ENCODE measurements around the gene PRKCH.
"Not testable (repeated sequence)": the region's sequence is repeated elsewhere in the genome, so short reads cannot be mapped to it uniquely, and the experiment has no call there.

PRKCH gene

DNA sequence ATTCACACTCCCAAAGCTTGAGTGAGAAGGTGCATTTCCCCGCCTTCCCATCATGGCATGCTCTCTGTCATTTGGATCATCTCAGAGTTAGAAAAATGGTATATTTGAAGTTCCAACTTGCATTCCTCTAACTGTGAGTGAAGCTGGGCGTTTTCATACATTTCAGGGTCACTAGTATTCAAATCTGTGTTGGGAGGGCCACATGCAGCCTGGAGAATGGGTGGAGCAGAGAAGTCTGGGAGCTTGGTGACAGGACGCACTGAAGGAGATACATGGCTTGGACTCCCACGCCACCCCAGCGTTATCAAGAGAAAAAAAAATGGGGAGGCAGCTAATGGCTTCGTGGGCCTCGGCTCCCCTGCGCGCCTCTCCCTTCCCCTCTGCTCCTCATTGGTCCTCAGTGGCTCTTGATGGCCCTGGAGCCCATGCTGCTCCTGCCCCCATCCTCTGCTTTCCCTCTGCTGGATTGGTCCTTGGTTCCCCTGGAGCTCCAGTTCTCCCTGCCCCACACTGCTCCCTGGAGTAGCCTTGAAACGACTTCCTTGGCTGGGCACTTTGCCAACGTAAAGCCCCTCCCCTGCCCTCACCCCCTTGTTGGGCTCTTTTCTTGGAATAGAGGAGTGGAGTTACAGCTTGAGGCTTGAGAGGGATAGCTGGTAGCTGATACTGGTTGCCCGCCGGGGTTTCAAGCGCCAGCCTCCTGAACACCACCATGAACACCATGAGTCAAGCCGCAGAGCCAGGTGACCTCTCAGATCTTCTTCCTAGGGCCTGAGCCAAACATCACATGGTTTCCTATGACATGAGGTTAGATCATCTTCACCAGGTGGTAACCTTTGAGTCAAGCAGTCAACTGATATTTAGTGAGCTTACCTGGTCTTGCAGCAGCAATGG lies 139.6 kb downstream of the PRKCH start:
- FAIRE-seq = no peak

DNA sequence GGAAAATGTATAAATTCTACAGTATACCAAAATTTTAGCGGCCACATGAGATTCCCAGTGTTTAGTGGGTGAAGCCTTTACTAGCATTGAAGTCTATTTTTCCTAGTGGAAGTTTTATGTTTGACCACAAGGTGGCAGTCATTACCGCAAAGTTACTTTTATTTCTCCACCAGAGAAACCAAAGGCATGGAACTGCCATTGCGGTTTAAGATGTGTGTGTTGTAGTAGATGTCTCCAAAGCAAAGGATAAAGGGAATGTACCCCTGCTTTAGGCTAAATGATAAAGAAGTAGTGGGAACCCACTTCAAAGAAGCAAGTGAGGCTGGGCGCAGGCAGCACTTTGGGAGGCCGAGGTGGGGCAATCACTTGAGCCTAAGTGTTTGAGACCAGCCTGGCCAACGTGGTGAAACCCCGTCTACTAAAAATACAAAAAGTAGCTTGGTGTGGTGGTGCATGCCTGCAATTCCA lies 140.5 kb downstream of the PRKCH start:
- peak; percentile 74 for FAIRE-seq

DNA sequence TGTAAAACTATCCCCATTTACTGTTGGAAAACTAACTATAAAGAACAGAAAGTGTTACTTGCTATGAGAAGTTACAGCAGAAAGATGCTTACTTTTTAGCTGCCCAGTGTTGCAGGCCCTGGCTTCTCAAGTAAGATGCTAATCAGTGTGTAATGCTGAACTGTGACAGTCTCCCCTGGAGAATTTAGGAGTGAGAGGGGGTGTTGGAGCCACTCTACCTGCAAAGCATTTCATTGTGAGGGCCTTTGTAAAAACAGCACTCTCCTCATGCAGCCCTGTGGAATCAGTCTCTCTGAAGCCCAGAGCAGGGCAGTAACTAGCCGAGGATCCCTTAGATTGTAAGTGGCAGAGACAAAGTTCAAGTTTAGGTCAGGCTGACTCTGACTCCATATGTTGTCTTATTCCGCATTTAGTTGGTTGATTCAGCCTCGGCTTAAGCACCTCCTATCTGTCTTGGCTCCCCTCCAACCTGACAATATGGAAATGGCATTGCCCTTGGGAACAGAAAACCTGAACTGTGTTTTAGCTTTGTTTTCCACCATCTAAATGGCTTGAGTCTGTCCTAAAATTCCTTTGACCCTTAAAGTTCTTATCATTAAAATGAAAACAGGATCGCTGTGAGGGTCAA lies 141.3 kb downstream of the PRKCH start:
- FAIRE-seq = no peak

DNA sequence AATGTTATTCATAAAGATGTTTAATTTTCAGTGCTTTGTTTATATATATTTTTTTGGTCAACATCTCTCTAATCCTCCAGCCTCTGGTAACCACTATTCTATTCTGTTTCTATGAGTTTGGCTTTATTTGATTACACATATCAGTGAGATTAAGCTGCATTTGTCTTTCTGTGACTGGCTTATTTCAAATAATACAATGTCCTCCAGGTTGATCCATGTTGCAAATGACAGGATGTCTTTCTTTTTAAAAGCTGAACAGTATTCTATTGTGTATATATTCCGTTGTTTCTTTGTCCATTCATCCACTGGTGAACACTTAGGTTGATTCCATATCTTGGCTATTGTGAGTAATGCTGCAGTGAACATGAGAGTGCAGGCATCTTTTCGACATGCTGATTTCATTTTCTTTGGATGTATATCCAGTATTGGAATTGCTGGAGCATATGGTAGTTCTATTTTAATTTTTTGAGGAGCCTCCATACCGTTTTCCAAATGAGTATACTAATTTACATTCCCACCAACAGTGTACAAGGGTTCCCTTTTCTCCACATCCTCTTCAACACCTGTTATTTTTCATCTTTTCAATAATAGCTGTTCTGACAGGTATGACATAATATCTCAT lies 142.4 kb downstream of the PRKCH start:
- FAIRE-seq = no peak

DNA sequence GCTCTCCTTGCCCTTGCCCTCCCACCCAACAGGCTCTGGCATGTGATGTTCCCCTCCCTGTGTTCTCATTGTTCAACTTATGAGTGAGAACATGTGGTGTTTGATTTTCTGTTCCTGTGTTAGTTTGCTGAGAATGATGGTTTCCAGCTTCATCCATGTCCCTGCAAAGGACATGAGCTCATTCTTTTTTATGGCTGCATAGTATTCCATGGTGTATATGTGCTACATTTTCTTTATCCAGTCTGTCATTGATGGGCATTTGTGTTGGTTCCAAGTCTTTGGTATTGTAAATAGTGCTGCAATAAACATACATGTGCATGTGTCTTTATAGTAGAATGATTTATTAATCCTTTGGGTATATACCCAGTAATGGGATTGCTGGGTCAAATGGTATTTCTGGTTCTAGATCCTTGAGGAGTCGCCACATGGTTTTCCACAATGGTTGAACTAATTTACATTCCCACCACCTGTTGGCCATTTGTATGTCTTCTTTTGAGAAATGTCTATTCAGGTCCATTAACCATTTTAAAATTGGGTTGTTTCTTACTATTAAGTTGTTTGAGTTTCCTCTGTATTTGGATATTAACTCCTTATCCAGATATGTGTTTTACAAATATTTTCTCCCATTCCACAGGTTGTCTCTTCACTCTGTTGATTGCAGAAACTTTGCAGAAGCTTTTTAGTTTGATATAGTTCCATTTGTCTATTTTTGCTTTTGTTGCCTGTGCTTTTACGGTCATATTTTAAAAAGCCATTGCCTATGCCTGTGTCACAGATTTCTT lies 143.4 kb downstream of the PRKCH start:
- not testable (repeated sequence) for FAIRE-seq

DNA sequence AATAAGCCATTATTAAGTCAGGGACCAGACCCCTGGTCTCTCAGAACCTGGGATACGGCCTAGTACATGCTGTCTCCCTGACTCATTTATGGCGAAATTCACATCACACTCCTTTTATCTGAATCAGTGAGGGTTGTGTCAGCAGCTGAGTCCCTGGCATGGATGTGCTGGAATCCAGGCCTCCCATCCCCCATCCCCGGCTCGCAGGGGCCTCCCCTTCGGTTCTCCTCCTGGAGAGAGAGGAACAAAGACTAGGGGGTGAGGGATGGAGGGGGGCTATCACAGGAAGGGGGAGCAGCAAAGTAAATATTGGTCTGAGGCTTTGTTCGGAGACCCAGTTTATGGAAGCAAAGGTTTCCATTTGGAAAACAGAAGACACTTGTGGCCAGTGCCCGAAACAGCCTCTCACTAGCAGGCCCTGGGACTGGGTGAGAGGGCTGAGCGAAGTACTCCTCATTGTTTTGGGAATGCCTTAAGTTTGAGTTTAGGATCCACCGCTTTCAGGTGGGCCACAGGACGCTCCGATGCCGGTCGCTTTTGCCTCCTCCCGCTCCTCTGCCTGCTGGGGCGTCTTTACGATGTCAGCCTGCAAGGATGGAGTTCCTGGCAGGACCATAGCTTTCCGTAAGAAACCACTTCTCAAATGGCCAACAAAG lies 145.0 kb downstream of the PRKCH start:
- FAIRE-seq = no peak

DNA sequence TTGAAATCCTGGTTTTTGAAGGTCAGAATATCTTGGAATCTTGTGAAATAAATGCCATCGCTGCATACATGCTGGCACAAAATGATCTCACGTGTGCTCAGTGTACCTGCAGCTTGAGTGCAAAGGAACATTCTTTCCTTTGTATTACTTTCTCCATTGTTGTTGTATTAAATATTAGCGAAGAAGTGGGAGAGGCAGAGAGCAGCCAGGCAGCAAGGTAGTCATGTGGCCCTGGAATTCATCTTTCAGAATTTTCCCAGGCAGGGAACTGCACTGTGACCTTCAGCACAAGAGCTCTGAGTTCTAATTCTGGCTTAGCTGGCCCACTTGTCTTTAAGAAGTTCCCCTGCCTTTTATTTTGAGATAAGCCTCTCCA lies 145.5 kb downstream of the PRKCH start:
- no peak for FAIRE-seq

DNA sequence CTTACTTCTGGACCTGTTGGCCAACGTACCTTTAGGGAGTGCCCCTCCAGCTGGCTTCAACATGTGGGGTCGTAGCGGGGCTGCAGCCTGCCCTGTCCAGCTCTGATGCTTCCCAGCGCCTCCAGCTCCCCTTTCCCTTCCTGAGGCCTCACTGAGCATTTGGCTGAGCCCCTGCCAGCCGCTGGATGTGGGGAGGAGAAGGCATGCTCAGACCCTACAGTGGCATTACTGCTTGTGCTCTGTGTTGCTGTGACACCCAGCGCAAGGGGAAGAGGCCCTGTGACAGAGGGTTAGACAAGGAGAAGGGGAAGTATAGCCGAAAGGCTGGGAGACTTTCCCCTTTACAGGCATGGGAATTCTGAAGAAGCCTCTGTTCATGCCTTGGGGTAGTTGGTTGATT lies 145.9 kb downstream of the PRKCH start:
- no peak for FAIRE-seq

DNA sequence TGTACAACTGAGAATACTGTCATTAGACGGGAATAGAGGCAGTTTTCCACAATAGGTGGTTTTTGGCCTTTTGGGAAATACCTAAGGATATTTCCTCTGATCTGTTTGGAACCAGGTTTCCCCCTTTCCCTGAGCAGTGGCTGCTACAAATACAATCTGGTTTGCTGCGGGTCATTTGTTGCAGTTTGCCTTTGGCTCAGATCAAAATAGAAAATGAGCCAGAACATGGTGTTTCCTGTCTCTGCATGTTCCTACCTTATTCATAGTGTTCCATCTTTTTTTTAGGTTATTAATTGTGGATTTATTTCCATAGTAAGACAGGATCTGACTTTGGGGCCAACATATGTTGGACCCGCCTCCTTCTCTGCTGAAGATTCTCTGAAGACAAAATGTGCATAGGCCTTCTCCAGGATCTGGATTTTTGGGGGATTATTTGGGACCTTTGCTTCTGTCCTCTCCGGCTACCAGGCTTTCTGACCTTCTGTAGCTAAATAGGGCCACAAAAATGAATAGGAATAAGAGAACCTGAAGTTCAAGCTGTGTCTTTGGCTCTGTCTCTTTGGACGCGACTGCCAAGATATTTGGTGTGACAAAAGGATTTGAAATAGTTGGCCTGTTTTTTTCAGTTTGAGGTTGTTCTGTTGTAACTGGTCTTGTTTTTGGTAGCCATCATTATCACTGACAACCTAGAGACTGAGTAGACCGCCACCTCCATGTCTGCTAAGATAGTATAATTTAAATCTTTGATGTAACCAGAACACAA lies 146.9 kb downstream of the PRKCH start:
- FAIRE-seq = no peak

DNA sequence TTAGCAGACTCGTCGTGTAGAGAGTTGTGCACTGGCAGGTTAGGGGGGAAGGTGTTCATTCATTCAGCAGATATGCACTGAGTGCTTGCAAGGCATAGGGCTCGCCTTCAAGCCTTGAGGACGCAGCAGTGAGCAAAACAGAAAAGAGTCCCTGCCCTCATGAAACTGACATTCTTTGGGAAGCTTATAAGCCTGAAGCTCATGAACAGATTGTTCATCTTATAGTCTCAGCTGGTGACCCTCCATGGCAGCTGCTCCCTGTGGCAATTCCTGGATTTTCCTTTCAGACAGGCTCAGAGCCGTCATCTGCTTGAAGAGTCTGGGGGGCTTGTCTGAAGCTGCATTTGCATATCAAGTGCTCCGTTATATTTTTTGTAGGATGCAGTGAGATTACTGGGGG lies 148.4 kb downstream of the PRKCH start:
- no peak for FAIRE-seq

DNA sequence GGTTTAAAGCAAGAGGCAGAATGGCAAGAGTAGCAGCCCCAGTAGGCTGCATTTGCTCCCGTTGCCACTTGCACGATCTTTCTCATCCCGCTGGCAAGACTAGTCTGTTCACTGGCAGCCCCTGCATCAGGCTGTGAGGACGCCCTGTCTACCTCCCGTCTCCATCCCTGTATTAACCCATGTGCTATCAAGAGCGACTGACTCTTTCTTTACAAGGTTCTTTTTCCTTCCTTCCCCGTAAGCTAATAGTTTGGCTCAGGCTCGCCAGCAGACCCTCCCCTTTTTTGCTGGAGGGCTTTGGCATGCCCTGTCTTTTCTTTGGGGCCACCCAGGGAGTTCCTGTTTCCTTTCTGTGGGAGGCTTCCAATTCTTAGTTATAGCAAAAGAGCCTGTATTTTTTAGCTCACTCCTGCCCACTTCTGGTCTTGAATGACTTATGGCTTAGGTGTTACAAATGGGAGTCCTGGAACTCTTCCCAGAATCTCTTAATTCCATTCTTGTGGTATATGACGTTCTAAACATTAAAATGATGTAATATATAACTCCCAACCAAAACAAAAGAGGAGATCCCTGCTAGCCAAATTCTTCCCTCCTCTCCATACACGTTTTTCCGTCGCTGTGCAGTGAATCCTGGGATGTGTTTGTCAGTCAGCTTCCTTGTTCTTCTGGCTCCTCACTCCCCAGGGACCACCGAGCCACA lies 149.0 kb downstream of the PRKCH start:
- no peak for FAIRE-seq

DNA sequence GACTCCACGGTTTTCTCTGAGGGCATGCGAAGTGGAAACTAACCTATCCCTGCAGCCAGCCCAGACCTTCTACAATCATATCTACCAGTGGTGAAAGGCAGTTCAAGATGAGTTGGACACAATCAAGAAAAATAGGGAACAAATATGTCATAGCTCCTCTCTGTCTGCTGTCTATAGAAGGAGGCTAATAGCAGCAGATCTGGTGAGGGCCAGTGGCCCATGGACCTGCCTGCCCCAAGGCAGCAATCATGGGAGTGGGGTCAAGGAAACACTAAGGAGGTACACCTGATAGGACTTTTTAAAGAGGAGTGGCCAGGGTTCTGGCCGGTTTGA lies 149.5 kb downstream of the PRKCH start:
- FAIRE-seq = no peak

DNA sequence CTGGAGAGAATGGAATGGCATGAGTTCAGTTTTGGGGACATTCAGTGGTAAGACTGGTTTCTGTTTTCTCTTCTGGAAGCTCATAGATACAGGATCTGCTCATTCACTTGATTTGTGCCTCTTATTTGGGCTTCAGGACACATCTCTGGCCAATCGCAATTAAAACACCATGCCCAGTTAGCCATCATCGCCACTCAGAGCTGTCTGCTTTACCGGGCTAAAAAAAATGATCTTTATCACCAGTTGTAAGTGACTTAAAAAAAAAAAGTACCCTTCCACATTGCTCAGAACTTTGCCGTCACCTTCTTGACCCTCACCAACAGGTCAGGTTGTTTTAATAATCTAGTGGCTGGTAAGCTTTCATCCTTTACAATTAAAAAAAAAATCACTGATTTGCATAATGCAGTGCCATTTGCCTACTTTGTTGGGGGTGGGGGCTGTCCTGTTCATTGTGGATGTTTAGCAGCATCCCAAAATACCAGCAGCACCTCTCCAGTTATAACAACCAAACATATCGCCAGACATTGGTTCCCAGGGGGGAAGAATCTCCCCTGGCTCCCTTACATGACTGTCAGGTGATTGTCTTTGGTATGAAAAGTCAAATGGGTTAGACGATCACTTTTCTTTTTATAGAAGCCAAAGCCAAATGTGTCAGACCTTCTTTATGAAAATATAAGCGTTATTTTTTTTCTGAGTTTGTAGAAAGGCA lies 150.1 kb downstream of the PRKCH start:
- FAIRE-seq = no peak

DNA sequence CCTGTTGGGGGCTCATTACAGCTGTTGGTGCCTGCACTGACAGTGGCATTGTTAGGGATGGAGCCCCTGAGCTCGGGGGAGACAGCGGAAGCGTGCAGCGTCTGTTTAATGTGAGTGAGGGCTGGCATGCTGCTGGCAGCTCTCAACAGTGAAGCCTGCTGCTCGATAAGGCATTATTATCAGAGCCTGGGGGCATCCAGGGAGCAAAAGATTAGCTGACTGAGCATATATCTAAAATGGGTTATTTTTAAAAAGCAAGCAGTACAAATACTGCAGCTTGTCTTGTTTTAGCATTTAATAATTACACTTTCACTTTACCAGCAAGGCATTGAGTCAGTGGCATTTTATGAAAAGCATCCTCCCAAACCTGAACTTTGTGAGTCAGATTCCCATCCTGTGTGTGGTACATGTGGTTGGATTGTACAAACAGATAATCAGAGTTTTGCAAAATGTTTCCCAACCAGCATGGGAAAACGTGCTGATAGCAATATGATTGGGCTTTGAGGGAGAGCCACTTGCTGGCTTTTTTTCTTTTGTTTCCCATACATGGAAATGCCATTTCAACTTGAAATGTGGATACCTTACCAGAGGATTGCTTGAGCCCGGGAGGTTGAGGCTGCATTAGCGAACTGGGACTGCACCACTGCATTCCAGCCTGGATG lies 150.8 kb downstream of the PRKCH start:
- no peak for FAIRE-seq

DNA sequence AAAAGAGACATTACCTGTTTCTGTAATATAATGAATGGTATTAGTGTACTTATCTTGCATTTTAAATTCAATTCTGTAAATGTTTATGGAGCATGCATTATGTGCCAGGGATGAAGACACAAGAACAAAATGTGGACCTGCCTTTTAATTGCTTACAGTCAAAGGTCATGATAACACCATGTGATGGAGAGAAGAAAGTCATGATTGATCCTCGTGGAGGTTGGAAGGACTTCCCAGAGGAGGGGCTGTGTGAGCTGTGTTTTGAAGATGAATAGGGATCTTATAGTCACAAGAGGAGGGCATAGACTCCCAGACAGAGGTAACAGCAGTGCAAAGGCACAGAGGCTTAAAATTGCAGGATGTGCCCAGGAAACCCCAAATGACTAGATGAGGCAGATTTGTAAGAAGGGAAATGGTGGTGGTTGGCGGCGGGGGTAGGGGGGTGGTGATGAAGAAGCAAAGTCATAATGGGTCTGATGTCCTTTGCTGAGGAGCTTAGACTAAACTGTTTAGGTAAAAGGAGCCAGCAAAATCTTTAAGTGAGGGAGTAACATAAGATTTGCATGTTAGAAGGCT lies 151.5 kb downstream of the PRKCH start:
- no peak for FAIRE-seq

DNA sequence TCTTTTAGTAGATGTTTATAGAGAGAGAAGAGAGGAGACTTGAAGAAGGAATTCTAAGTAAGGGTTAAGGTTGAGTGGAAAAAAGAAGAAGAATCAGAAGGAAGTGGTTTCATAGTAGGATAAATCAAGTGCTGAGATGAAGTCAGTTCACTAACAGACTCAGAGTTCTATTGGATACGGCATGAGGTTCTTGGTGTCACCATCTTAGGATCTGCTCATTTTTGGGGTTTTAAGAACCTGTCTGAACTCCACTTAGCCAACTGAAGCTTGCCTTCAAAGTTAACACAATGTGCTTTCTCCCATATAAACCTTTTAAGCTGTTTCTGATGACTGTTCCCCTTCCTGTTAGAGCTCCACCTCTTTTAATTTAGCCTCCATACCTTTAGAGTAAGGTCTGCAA lies 152.6 kb downstream of the PRKCH start:
- no peak for FAIRE-seq

DNA sequence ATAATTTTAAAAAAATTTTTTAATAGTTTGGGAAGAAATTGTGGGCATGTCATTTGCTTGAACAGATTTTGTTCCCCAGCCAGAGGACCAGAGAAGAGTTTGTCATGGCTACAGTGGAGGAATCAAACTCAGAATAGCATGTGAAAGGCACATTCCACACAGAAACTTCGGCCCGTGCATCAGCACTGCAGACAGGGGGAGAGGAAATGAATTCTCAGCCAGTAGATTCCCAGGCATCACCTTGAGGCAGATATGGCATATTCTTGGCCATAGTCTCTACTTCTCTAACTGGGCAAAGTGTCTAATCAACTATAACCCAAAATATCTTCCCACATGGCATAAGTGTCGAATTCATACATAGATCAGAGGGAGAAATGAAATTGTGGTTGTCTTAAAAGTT lies 153.3 kb downstream of the PRKCH start:
- no peak for FAIRE-seq

DNA sequence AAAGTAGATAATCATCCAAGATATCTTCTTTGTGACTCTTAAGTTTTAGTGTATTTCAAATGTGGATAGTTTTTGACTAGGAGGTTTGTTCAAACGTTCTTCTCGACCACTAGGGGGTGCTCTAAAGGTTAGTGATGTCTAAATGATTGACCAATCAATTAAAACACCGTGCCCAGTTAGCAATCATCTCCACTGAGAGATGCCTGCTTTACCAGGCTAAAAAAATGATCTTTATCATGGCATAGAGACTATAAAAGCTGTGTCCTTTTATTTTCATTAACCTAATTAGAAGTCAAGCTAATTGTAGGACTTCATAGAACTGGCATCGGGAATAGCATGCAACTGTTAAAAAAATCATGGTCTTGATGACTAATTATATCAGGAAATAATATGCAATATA lies 153.9 kb downstream of the PRKCH start:
- no peak for FAIRE-seq

DNA sequence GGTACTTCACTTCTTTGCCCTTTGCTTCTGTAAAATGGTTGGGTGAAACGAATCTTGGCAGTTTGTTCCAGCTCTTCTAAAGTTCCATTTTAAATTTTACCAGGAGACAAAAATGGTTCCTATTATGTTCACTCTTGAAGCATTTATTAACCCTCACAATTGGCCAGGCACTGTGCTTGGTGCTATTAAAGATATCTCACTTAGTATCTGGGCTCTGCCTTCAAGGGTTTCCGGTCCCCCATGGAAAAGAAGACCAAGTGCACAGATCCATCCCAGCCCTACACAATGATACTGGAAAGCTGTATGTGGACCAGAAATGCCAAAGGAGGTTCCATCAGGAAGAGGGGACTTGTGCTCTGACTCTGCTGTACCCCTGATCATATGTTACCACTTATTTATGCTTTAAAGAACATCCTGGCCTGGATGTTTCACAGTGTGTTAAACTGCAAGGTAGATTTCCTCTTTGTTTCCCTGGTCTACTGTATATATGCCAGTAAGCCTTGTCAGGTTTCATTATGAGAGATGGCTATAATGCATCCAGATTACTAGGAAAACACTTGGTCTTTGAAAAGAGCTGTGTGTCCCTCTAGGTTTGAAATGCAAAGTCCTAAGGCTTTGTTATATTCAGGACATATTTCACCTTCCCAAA lies 154.8 kb downstream of the PRKCH start:
- no peak for FAIRE-seq

Measured in TTC549 (cell line).